ENCODE results near the gene BICRAL.

BICRAL gene

GRCh38 chr6:42841844-42842584, 60.2 kb downstream of the BICRAL start:
- TF ChIP-seq CTCF (IDR thresholded peaks at IDR 0.05; ENCODE audit: insufficient read depth, low read depth, low read length, missing control alignments), result no peak
- H3K4me3 ChIP-seq (ENCODE audit: low read length), result no peak overlapping the region
- DNase-seq (ENCODE audit: low read depth), result no peak

- H3K4me3 ChIP-seq (ENCODE audit: low read length), result no peak overlapping the region
- DNase-seq (ENCODE audit: low read depth), result no peak
- no peak for TF ChIP-seq CTCF (IDR thresholded peaks at IDR 0.05; ENCODE audit: insufficient read depth, low read depth, low read length, missing control alignments)
Observed at GRCh38 chr6:42845327-42845694, 63.5 kb downstream of the BICRAL start.

GRCh38 chr6:42846505-42846904, 64.7 kb downstream of the BICRAL start:
- no peak for TF ChIP-seq CTCF (IDR thresholded peaks at IDR 0.05; ENCODE audit: insufficient read depth, low read depth, low read length, missing control alignments)
- DNase-seq (ENCODE audit: low read depth), result no peak
- no peak overlapping the region for H3K4me3 ChIP-seq (ENCODE audit: low read length)

- no peak for DNase-seq (ENCODE audit: low read depth)
- no peak overlapping the region for H3K4me3 ChIP-seq (ENCODE audit: low read length)
- TF ChIP-seq CTCF (IDR thresholded peaks at IDR 0.05; ENCODE audit: insufficient read depth, low read depth, low read length, missing control alignments), result no peak
Observed at GRCh38 chr6:42848700-42849099, 66.8 kb downstream of the BICRAL start.

- no peak for TF ChIP-seq CTCF (IDR thresholded peaks at IDR 0.05; ENCODE audit: insufficient read depth, low read depth, low read length, missing control alignments)
- DNase-seq (ENCODE audit: low read depth), result no peak
- H3K4me3 ChIP-seq (ENCODE audit: low read length), result no peak overlapping the region
Observed at GRCh38 chr6:42851599-42851998, 69.7 kb downstream of the BICRAL start.

- TF ChIP-seq CTCF (IDR thresholded peaks at IDR 0.05; ENCODE audit: insufficient read depth, low read depth, low read length, missing control alignments), result no peak
- no peak for DNase-seq (ENCODE audit: low read depth)
- no peak overlapping the region for H3K4me3 ChIP-seq (ENCODE audit: low read length)
Observed at GRCh38 chr6:42860036-42860435, 78.2 kb downstream of the BICRAL start.

- no peak overlapping the region for H3K4me3 ChIP-seq (ENCODE audit: low read length)
- TF ChIP-seq CTCF (IDR thresholded peaks at IDR 0.05; ENCODE audit: insufficient read depth, low read depth, low read length, missing control alignments), result no peak
- no peak for DNase-seq (ENCODE audit: low read depth)
Observed at GRCh38 chr6:42860481-42860880, 78.6 kb downstream of the BICRAL start.
